WTC11 (cell line): Measurements from ENCODE around the gene WWC1.
A peak's percentile ranks its signal among the peaks of the same experiment; 100 is the strongest.

Source experiments
- FOXP1 ChIP-seq: sonication (generic); formaldehyde crosslinking; IDR thresholded peaks from 2 replicates; pipeline ENCODE4 v1.8.0; 2022; ENCODE audit warnings: missing genetic modification reagents, mild to moderate bottlenecking, moderate library complexity, borderline replicate concordance
- MAX ChIP-seq: sonication (generic); formaldehyde crosslinking; IDR thresholded peaks from 2 replicates; pipeline ENCODE4 v1.8.0; 2022; ENCODE audit warnings: mild to moderate bottlenecking, missing genetic modification reagents
- TF ChIP-seq, protein P1 (sequence below): fragments of 200-600 bp; IDR thresholded peaks from 2 replicates; pipeline ENCODE4 v1.8.0; 2022; ENCODE audit warnings: antibody characterized with exemption
- TF ChIP-seq, protein P2 (sequence below): sonication (generic); formaldehyde crosslinking; conservative IDR thresholded peaks from 2 replicates; pipeline ENCODE4 v1.8.1; 2022; ENCODE audit warnings: mild to moderate bottlenecking, missing genetic modification reagents
- TF ChIP-seq, protein P3 (sequence below): sonication (generic); formaldehyde crosslinking; IDR thresholded peaks from 2 replicates; pipeline ENCODE4 v1.8.0; 2023; ENCODE audit warnings: missing genetic modification reagents

DNA sequence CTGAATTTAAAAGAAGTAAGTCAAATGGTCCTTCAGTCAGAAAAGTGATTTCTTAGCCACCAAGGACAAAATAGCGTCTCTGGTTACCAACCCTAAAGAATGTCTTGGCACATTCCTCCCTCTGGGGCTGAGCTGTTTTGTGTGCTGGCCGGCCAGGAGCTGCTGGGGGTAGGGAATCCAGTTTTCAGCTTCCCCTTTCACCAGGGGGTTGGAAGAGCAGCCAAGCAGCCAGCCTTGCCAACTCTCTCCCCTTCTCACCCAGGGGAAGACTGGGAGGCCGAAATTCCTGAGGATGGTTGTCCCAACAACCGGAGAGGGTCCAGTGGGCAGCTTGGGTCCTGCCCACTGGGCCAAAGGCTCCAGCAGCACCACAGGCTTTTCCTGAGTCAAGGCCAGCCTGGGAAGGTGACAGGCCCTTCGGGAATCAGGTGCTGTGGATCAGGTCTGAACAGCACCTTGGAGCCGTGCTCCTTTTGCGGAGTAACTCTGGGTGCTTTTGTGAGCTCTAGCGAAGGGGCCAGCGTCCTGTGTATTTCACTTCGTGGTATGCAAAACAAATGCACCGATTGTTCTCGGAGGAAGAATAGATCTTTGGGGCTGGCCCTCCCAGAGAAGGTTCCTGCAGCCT, 4.2 kb downstream of the WWC1 start:
- TF ChIP-seq, protein P1, sequence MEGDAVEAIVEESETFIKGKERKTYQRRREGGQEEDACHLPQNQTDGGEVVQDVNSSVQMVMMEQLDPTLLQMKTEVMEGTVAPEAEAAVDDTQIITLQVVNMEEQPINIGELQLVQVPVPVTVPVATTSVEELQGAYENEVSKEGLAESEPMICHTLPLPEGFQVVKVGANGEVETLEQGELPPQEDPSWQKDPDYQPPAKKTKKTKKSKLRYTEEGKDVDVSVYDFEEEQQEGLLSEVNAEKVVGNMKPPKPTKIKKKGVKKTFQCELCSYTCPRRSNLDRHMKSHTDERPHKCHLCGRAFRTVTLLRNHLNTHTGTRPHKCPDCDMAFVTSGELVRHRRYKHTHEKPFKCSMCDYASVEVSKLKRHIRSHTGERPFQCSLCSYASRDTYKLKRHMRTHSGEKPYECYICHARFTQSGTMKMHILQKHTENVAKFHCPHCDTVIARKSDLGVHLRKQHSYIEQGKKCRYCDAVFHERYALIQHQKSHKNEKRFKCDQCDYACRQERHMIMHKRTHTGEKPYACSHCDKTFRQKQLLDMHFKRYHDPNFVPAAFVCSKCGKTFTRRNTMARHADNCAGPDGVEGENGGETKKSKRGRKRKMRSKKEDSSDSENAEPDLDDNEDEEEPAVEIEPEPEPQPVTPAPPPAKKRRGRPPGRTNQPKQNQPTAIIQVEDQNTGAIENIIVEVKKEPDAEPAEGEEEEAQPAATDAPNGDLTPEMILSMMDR: peak; percentile 16; the same call in 1 of the 2 replicates
- TF ChIP-seq FOXP1 (CRISPR knock-in tag) (no peak), MAX (CRISPR knock-in tag) (no peak)
- TF ChIP-seq, protein P2, sequence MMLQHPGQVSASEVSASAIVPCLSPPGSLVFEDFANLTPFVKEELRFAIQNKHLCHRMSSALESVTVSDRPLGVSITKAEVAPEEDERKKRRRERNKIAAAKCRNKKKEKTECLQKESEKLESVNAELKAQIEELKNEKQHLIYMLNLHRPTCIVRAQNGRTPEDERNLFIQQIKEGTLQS (CRISPR knock-in tag): no peak
- TF ChIP-seq, protein P3, sequence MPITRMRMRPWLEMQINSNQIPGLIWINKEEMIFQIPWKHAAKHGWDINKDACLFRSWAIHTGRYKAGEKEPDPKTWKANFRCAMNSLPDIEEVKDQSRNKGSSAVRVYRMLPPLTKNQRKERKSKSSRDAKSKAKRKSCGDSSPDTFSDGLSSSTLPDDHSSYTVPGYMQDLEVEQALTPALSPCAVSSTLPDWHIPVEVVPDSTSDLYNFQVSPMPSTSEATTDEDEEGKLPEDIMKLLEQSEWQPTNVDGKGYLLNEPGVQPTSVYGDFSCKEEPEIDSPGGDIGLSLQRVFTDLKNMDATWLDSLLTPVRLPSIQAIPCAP (CRISPR knock-in tag): no peak
